H9 (cell line): Measurements from ENCODE around the gene TPCN2. TPM values are rescaled to one million over a fixed set of nuclear protein-coding genes. Genes with fewer than 3 reads are reported as not detected.

ENCODE experiments used
- DNase-seq: peaks from one replicate; pipeline ENCODE4 v3.0.0-alpha.2; 2017
- H2AFZ ChIP-seq: one replicate; pipeline ENCODE4 v1.6.1; 2013; ENCODE audit warnings: mild to moderate bottlenecking, low read length, control low read depth, moderate library complexity
- H2AK5ac ChIP-seq: 2 replicates; pipeline ENCODE4 v1.6.1; 2013; ENCODE audit warnings: low read length, control low read depth, mixed read lengths; ENCODE audit not compliant: insufficient read length
- H2BK120ac ChIP-seq: one replicate; pipeline ENCODE4 v1.6.1; 2013; ENCODE audit warnings: low read depth, mild to moderate bottlenecking, low read length, control low read depth, inconsistent platforms; ENCODE audit not compliant: poor library complexity, severe bottlenecking
- H2BK12ac ChIP-seq: 2 replicates; pipeline ENCODE4 v1.6.1; 2013; ENCODE audit warnings: low read length, control low read depth, mixed read lengths, low read depth; ENCODE audit not compliant: insufficient read length
- H2BK15ac ChIP-seq: 2 replicates; pipeline ENCODE4 v1.6.1; 2013; ENCODE audit warnings: low read depth, low read length, control low read depth
- H2BK20ac ChIP-seq: one replicate; pipeline ENCODE4 v1.6.1; 2013; ENCODE audit warnings: low read depth, mild to moderate bottlenecking, low read length, control low read depth, inconsistent platforms; ENCODE audit not compliant: poor library complexity, severe bottlenecking
- H2BK5ac ChIP-seq: 2 replicates; pipeline ENCODE4 v1.6.1; 2013; ENCODE audit warnings: low read length, control low read depth, mixed read lengths; ENCODE audit not compliant: insufficient read length
- H3K14ac ChIP-seq: 2 replicates; pipeline ENCODE4 v1.6.1; 2013; ENCODE audit warnings: low read length, control low read depth; ENCODE audit not compliant: insufficient read depth
- H3K18ac ChIP-seq: 2 replicates; pipeline ENCODE4 v1.6.1; 2013; ENCODE audit warnings: low read depth, mild to moderate bottlenecking, mixed read lengths, low read length, control low read depth; ENCODE audit not compliant: insufficient read length
- H3K23ac ChIP-seq: 2 replicates; pipeline ENCODE4 v1.6.1; 2013; ENCODE audit warnings: low read length, control low read depth, mixed read lengths, low read depth; ENCODE audit not compliant: insufficient read length
- H3K23me2 ChIP-seq: 2 replicates; pipeline ENCODE4 v1.6.1; 2013; ENCODE audit warnings: low read depth, mild to moderate bottlenecking, mixed read lengths, low read length, control low read depth; ENCODE audit not compliant: insufficient read length, poor library complexity, severe bottlenecking
- H3K27ac ChIP-seq: 2 replicates; pipeline ENCODE4 v1.5.1; 2013; ENCODE audit warnings: low read length, control low read depth, mixed read lengths, low read depth; ENCODE audit not compliant: insufficient read length
- H3K27me3 ChIP-seq: 2 replicates; pipeline ENCODE4 v1.6.1; 2013; ENCODE audit warnings: low read length, control low read depth, inconsistent platforms; ENCODE audit not compliant: insufficient read depth
- H3K4ac ChIP-seq: 2 replicates; pipeline ENCODE4 v1.6.1; 2013; ENCODE audit warnings: low read depth, mild to moderate bottlenecking, control low read depth, inconsistent platforms, low read length, moderate library complexity
- H3K4me1 ChIP-seq: 2 replicates; pipeline ENCODE4 v1.6.1; 2013; ENCODE audit warnings: low read length, control low read depth, inconsistent platforms; ENCODE audit not compliant: insufficient read depth
- H3K4me2 ChIP-seq: 2 replicates; pipeline ENCODE4 v1.6.1; 2013; ENCODE audit warnings: low read length, control low read depth, mixed read lengths; ENCODE audit not compliant: insufficient read length, insufficient read depth
- H3K56ac ChIP-seq: 2 replicates; pipeline ENCODE4 v1.6.1; 2013; ENCODE audit warnings: low read depth, mild to moderate bottlenecking, mixed read lengths, low read length, control low read depth; ENCODE audit not compliant: insufficient read length
- H3K79me1 ChIP-seq: 2 replicates; pipeline ENCODE4 v1.6.1; 2013; ENCODE audit warnings: low read depth, mild to moderate bottlenecking, moderate library complexity, low read length, control low read depth, inconsistent platforms; ENCODE audit not compliant: insufficient read depth, poor library complexity, severe bottlenecking
- H3K79me2 ChIP-seq: 2 replicates; pipeline ENCODE4 v1.6.1; 2013; ENCODE audit warnings: low read length, control low read depth, inconsistent platforms; ENCODE audit not compliant: insufficient read depth
- H3K9ac ChIP-seq: 2 replicates; pipeline ENCODE4 v1.6.1; 2013; ENCODE audit warnings: low read length, control low read depth, mixed read lengths; ENCODE audit not compliant: insufficient read length; ENCODE audit errors: extremely low read depth
- H3K9me3 ChIP-seq: one replicate; pipeline ENCODE4 v1.6.1; 2013; ENCODE audit warnings: low read depth, low read length, inconsistent platforms; ENCODE audit not compliant: control insufficient read depth
- H3T11ph ChIP-seq: one replicate; pipeline ENCODE4 v1.6.1; 2013; ENCODE audit warnings: mild to moderate bottlenecking, low read length, control low read depth, inconsistent platforms
- H4K20me1 ChIP-seq: one replicate; pipeline ENCODE4 v1.6.1; 2013; ENCODE audit not compliant: control insufficient read depth, insufficient read length, insufficient read depth
- H4K5ac ChIP-seq: 2 replicates; pipeline ENCODE4 v1.6.1; 2013; ENCODE audit warnings: low read depth, mild to moderate bottlenecking, mixed read lengths, low read length, control low read depth; ENCODE audit not compliant: insufficient read length
- H4K8ac ChIP-seq: replicated peaks from 2 replicates; pipeline ENCODE4 v1.6.1; 2013; ENCODE audit warnings: low read length, control low read depth, mixed read lengths, low read depth; ENCODE audit not compliant: insufficient read length
- H4K91ac ChIP-seq: 2 replicates; pipeline ENCODE4 v1.6.1; 2013; ENCODE audit warnings: low read depth, mild to moderate bottlenecking, moderate library complexity, mixed read lengths, low read length, control low read depth; ENCODE audit not compliant: insufficient read length
- H3K27ac Mint-ChIP-seq, 3 experiments: 2 replicates in 2 of 3; 3 replicates in 1 of 3; pipeline ENCODE4 v1.8.0; 2020 to 2021; ENCODE audit warnings: mixed read lengths in 3 of 3, mild to moderate bottlenecking in 1 of 3, moderate library complexity in 1 of 3
- H3K27me3 Mint-ChIP-seq: 2 replicates; pipeline ENCODE4 v1.8.0; 2021; ENCODE audit warnings: low read depth, mild to moderate bottlenecking, moderate library complexity, mixed read lengths
- H3K36me3 Mint-ChIP-seq, 3 experiments: 2 replicates in 2 of 3; 3 replicates in 1 of 3; pipeline ENCODE4 v1.8.0; 2020 to 2021; ENCODE audit warnings: low read depth in 3 of 3, mixed read lengths in 3 of 3; ENCODE audit not compliant: insufficient read depth in 1 of 3
- H3K4me1 Mint-ChIP-seq, 2 experiments: 2 replicates each; pipeline ENCODE4 v1.8.0; 2020; ENCODE audit warnings: mixed read lengths in 2 of 2
- H3K4me3 Mint-ChIP-seq, 2 experiments: 2 replicates in 1 of 2; 3 replicates in 1 of 2; pipeline ENCODE4 v1.8.0; 2020 to 2021; ENCODE audit warnings: mild to moderate bottlenecking in 2 of 2, mixed read lengths in 2 of 2, moderate library complexity in 1 of 2
- H3K9me3 Mint-ChIP-seq, 2 experiments: 2 replicates in 1 of 2; 3 replicates in 1 of 2; pipeline ENCODE4 v1.8.0; 2020; ENCODE audit warnings: mild to moderate bottlenecking in 2 of 2, mixed read lengths in 2 of 2, moderate library complexity in 1 of 2
- CTCF ChIP-seq: fragments of 200-600 bp; sonication (generic); conservative IDR thresholded peaks from 3 replicates; pipeline ENCODE4 v1.8.0; 2021; ENCODE audit warnings: antibody characterized with exemption, mild to moderate bottlenecking
- WGBS: extraction: QIAGEN DNeasy Blood & Tissue Kit; methylation state at CpG from one replicate; pipeline ENCODE4 v1.1.7; 2013; ENCODE audit warnings: missing lambda C conversion rate, low lambda C conversion rate, mixed read lengths; ENCODE audit not compliant: insufficient read length; ENCODE audit errors: extremely low coverage; 5-methylcytosine and 5-hydroxymethylcytosine counted together
- total RNA-seq: library from RNA; stranded (reverse); gene quantifications from 2 replicates; pipeline ENCODE4 v1.2.1, GENCODE V29; 2021

TPCN2 gene
- total RNA-seq, 1 experiment from 2014 or later: 16.8 TPM

- no peaks in the 10 kb centered on the region for H3K79me2 ChIP-seq
- H3K56ac ChIP-seq: no peak overlapping the region
- no peak overlapping the region for H4K5ac ChIP-seq
- no peak overlapping the region for H2AK5ac ChIP-seq
- no peak overlapping the region for H3K27ac ChIP-seq
- no CpG with 5 or more reads among the region's 21 CpGs for WGBS
- H3K9ac ChIP-seq: no peak overlapping the region
- H4K8ac ChIP-seq: no peak overlapping the region
- no peak overlapping the region for H3K23ac ChIP-seq
- no peaks in the 10 kb centered on the region for H3K9me3 ChIP-seq
- peaks cover 10 to 16% of the 10 kb centered on the region in 2 experiments for H3K9me3 Mint-ChIP-seq
- DNase-seq: no peak
- H3K27me3 Mint-ChIP-seq: peaks cover 11% of the 10 kb centered on the region; the same call in 1 of the 2 replicates
- no peak overlapping the region for H2AFZ ChIP-seq
- H3K18ac ChIP-seq: no peak overlapping the region
- H4K91ac ChIP-seq: no peak overlapping the region
- no peak overlapping the region for H2BK5ac ChIP-seq
- H2BK20ac ChIP-seq: no peak overlapping the region
- no peak for TF ChIP-seq CTCF
- no peak overlapping the region for H2BK15ac ChIP-seq
- H3K79me1 ChIP-seq: no peaks in the 10 kb centered on the region
- H3K27me3 ChIP-seq: no peaks in the 10 kb centered on the region
- H3K36me3 Mint-ChIP-seq: peaks cover 0 to 8% (median 6%) of the 10 kb centered on the region in 3 experiments; a peak in 3 of 7 replicates
- no peaks in the 10 kb centered on the region for H3K4me1 Mint-ChIP-seq
- H3K4ac ChIP-seq: no peak overlapping the region
- H4K20me1 ChIP-seq: no peaks in the 10 kb centered on the region
- H2BK120ac ChIP-seq: no peak overlapping the region
- no peaks in the 10 kb centered on the region for H3K23me2 ChIP-seq
- no peak overlapping the region for H3K27ac Mint-ChIP-seq
- H3T11ph ChIP-seq: no peak overlapping the region
- H3K4me3 Mint-ChIP-seq: no peak overlapping the region
- H2BK12ac ChIP-seq: no peak overlapping the region
- no peaks in the 10 kb centered on the region for H3K4me1 ChIP-seq
- no peak overlapping the region for H3K4me2 ChIP-seq
- H3K14ac ChIP-seq: no peak overlapping the region
Measured at GRCh38 chr11:69114811-69115523, 66.2 kb downstream of the TPCN2 start.
